ENCODE measurements around the gene TNPO3. TPM values are rescaled to one million over a fixed set of nuclear protein-coding genes. Genes with fewer than 3 reads are reported as not detected.

TNPO3 gene
- total RNA-seq, 1 experiment from 2014 or later, result 58.5 TPM

- Histone ChIP-seq H3K9me3 (ENCODE audit: control insufficient read depth in 1 of 2, insufficient read depth in 1 of 2, low read depth in 1 of 2, low read length in 2 of 2) (no peaks in the 10 kb centered on the region), H3K27me3 (ENCODE audit: insufficient read depth, low read length) (no peaks in the 10 kb centered on the region), H3K36me3 (ENCODE audit: control insufficient read depth in 1 of 2, insufficient read depth in 2 of 2, low read length in 2 of 2) (peaks cover 5 to 9% of the 10 kb centered on the region in 2 experiments; a peak in 1 of 4 replicates), H4K20me1 (ENCODE audit: insufficient read depth) (no peaks in the 10 kb centered on the region; the same call in 1 of the 2 replicates), H3K27ac (ENCODE audit: low read depth, low read length) (no peak overlapping the region), H3K9me2 (ENCODE audit: insufficient read depth) (no peaks in the 10 kb centered on the region), H3K4me2 (ENCODE audit: low read length) (no peak overlapping the region), H3K4me3 (replicated peaks in 1 of 2; ENCODE audit: low read depth in 1 of 2, low read length in 2 of 2) (no peak overlapping the region), H3K9ac (ENCODE audit: low read length) (no peak overlapping the region), H3K4me1 (ENCODE audit: control insufficient read depth in 1 of 2, insufficient read depth in 2 of 2, low read length in 2 of 2) (no peaks in the 10 kb centered on the region), H3K79me2 (ENCODE audit: insufficient read depth, low read length) (peaks cover 58% of the 10 kb centered on the region), H2AFZ (ENCODE audit: low read depth, low read length, poor library complexity, severe bottlenecking) (no peak overlapping the region)
- intact Hi-C loops (cut with micrococcal nuclease), result no loop called here
- DNase-seq (ENCODE audit: low read depth, low spot score) (no peak), ATAC-seq (no peak)
- ChIA-PET RAD21 (ENCODE audit: low non-redundant PET in 1 of 2, low total read pairs in 2 of 2, uncharacterized antibody in 2 of 2, unreplicated experiment in 2 of 2) (no interaction called here), CTCF (interaction anchor here (1.7 kb wide), 1 partner anchor 84 kb away, joined by 7 read pairs; no protein-coding TSS in a partner anchor), POLR2A (no interaction called here)
- BruUV-seq (replicated peaks), result no TSS peak
- TF ChIP-seq POLR2AphosphoS5 (IDR thresholded peaks at IDR 0.05; ENCODE audit: low read depth, low read length), result no peak
- TF ChIP-seq EZH2phosphoT487 (IDR thresholded peaks at IDR 0.05; ENCODE audit: borderline replicate concordance), result no peak
- TF ChIP-seq, protein P1, sequence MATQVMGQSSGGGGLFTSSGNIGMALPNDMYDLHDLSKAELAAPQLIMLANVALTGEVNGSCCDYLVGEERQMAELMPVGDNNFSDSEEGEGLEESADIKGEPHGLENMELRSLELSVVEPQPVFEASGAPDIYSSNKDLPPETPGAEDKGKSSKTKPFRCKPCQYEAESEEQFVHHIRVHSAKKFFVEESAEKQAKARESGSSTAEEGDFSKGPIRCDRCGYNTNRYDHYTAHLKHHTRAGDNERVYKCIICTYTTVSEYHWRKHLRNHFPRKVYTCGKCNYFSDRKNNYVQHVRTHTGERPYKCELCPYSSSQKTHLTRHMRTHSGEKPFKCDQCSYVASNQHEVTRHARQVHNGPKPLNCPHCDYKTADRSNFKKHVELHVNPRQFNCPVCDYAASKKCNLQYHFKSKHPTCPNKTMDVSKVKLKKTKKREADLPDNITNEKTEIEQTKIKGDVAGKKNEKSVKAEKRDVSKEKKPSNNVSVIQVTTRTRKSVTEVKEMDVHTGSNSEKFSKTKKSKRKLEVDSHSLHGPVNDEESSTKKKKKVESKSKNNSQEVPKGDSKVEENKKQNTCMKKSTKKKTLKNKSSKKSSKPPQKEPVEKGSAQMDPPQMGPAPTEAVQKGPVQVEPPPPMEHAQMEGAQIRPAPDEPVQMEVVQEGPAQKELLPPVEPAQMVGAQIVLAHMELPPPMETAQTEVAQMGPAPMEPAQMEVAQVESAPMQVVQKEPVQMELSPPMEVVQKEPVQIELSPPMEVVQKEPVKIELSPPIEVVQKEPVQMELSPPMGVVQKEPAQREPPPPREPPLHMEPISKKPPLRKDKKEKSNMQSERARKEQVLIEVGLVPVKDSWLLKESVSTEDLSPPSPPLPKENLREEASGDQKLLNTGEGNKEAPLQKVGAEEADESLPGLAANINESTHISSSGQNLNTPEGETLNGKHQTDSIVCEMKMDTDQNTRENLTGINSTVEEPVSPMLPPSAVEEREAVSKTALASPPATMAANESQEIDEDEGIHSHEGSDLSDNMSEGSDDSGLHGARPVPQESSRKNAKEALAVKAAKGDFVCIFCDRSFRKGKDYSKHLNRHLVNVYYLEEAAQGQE (IDR thresholded peaks at IDR 0.05; ENCODE audit: low read depth), result no peak
- no peak for TF ChIP-seq MAX (IDR thresholded peaks at IDR 0.05)
- no peak for TF ChIP-seq FOSL1 (IDR thresholded peaks at IDR 0.05; ENCODE audit: low read depth)
- TF ChIP-seq POLR2A (IDR thresholded peaks at IDR 0.05; ENCODE audit: borderline replicate concordance, extremely low read depth, insufficient read depth, insufficient read length), result no peak
- TF ChIP-seq, protein P2, sequence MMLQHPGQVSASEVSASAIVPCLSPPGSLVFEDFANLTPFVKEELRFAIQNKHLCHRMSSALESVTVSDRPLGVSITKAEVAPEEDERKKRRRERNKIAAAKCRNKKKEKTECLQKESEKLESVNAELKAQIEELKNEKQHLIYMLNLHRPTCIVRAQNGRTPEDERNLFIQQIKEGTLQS (IDR thresholded peaks at IDR 0.05), result no peak
- no peak for TF ChIP-seq EZH2 (IDR thresholded peaks at IDR 0.05)
- no peak for TF ChIP-seq ZBTB33 (IDR thresholded peaks at IDR 0.05; ENCODE audit: extremely low read depth, insufficient replicate concordance, low read length)
- TF ChIP-seq SRF (IDR thresholded peaks at IDR 0.05; ENCODE audit: low read depth), result no peak
- TF ChIP-seq YY1 (IDR thresholded peaks at IDR 0.05; ENCODE audit: extremely low read depth, insufficient replicate concordance, low read depth, low read length), result no peak
- no peak for TF ChIP-seq SIN3A (IDR thresholded peaks at IDR 0.05; ENCODE audit: low read depth)
Observed at GRCh38 chr7:129007572-129007971, 47.3 kb downstream of the TNPO3 start.
